Suprapubic skin (tissue), 3 donors: ENCODE measurements around the gene NCKAP5.

Experiments used
- CTCF ChIP-seq, 2 donors: fragments of 200-600 bp in 1 of 2; fragments of 450-650 bp in 1 of 2; sonication (generic) in 1 of 2; IDR thresholded peaks; one replicate each; pipeline ENCODE4 v1.5.1; 2016 to 2019; ENCODE audit warnings: antibody characterized with exemption in 2 of 2, mild to moderate bottlenecking in 1 of 2, moderate library complexity in 1 of 2
- POLR2A ChIP-seq, 2 donors: fragments of 450-650 bp; IDR thresholded peaks; one replicate each; pipeline ENCODE4 v1.6.1; 2017; ENCODE audit warnings: antibody characterized with exemption in 2 of 2, mild to moderate bottlenecking in 2 of 2, moderate library complexity in 2 of 2

- TF ChIP-seq CTCF (IDR thresholded peaks at IDR 0.05): no peak
- TF ChIP-seq POLR2A (IDR thresholded peaks at IDR 0.05): no peak
Observed at GRCh38 chr2:133163111-133163510, 405.2 kb downstream of the NCKAP5 start.
